T-helper 1 cell treated with Interleukin-12 subunit alpha and Interleukin-12 subunit beta and Interleukin-4 antibody, amounts not matched to agents 30 ng/mL and 1 ng/mL, for 36 hours (primary cell): ENCODE results near the gene ANKRD34C. TPM values are rescaled to one million over a fixed set of nuclear protein-coding genes. Genes with fewer than 3 reads are reported as not detected.

Experiments
- intact Hi-C: fragments of 100-400 bp; cut with micrococcal nuclease; formaldehyde crosslinking; loops from one replicate; pipeline ENCODE4 v1.15.1; 2024
- total RNA-seq: library from RNA; stranded (reverse); gene quantifications from 2 replicates; pipeline ENCODE4 v1.2.3, GENCODE V29; 2022

The ANKRD34C gene
- total RNA-seq, 1 donor from 2014 or later = not detected

DNA sequence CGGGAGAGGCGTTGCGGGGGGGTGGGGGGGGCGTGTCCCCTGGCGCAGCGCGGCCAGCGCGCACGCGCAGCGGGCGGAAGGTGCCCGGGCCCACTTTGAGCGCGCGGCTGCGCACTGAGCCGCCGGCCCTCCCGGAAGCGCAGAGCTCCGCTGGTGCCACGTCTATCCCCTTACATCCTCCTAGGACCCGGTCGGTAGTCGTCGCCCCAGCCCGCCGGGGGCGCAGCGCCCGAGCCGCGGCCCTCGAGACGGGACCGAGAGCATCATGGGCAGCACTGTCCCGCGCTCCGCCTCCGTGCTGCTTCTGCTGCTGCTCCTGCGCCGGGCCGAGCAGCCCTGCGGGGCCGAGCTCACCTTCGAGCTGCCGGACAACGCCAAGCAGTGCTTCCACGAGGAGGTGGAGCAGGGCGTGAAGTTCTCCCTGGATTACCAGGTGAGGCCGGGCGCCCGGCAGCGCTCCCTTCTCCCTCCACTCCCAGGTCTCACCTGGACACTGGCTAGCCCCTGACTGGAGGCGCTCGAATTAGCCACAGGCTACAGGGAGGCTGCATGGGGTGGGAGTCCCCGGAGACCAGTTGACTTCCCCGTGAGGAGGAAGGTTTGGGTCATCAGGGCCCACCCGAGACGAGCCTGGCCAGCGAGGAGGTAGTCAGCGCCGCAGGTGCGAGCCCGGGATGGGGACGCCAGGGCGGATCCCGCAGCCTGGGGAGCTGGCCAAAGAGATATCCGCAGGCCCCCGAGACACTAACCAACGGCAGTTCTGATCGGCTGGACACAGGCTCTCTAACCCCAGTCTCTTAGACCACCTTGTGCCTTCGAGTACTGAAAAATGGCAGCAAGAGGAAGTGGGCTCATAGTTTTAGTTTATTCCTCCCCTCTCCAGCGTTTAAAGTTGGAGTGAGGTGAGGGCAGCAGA is 28.7 kb downstream of the ANKRD34C start, which contains the start of gene TMED3:
TMED3 (plus strand) TSS at position 128 of the 916 bp plus-strand sequence; CDS start at position 266, 138 bp downstream.
- intact Hi-C loops = loop anchor here (2.0 to 10.0 kb wide), 2 partner anchors 842 to 1984 kb away; partner anchors contain the start of gene FAH

GRCh38 chr15:79311901-79312553 is 29.5 kb downstream of the ANKRD34C start:
- intact Hi-C loops = loop anchor here (2.0 to 10.0 kb wide), 2 partner anchors 841 to 1983 kb away; partner anchors contain the start of gene FAH

GRCh38 chr15:79314186-79314585 is 31.7 kb downstream of the ANKRD34C start:
- intact Hi-C loops = loop anchor here (10.0 kb wide), 1 partner anchor 1981 kb away; no protein-coding TSS in a partner anchor

DNA sequence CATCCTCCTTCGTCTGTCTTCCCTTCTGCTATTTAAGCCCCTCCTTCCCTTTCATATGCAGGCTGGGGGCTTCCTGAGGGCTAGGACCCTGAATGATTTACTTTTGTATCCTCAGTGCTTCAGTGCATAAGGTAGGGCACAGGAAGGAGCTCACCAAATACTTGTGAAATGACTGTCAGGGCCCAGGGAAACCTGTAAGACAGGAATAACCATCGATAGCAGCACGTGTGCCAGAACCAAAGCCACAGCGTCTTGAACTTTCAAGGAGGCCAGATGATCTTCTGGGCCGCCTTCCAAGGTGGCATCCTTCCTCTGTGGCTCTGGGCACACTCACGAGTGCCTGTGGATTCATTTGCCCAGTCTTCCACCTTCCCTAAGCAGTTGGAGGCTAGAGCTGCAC is 32.3 kb downstream of the ANKRD34C start:
- intact Hi-C loops = loop anchor here (10.0 kb wide), 1 partner anchor 1980 kb away; no protein-coding TSS in a partner anchor

GRCh38 chr15:79315623-79316328 is 33.3 kb downstream of the ANKRD34C start:
- intact Hi-C loops = loop anchor here (10.0 kb wide), 1 partner anchor 1979 kb away; no protein-coding TSS in a partner anchor

- intact Hi-C loops = loop anchor here (10.0 kb wide), 1 partner anchor 1978 kb away; no protein-coding TSS in a partner anchor
Measured at GRCh38 chr15:79316864-79317263, 34.3 kb downstream of the ANKRD34C start.

DNA sequence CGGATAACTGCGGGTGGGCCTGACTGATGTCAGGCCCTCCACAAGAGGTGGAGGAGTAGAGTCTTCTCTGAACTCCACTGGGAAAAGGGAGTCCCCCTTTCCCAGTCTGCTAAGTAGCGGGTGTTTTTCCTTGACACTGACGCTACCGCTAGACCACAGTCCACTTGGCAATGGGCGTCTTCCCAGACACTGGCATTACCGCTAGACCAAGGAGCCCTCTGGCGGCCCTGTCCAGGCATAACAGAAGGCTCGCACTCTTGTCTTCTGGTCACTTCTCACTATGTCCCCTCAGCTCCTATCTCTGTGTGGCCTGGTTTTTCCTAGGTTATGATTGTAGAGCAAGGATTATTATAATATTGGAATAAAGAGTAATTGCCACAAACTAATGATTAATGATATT is 37.5 kb downstream of the ANKRD34C start:
- intact Hi-C loops = loop anchor here (10.0 kb wide), 1 partner anchor 1975 kb away; no protein-coding TSS in a partner anchor

DNA sequence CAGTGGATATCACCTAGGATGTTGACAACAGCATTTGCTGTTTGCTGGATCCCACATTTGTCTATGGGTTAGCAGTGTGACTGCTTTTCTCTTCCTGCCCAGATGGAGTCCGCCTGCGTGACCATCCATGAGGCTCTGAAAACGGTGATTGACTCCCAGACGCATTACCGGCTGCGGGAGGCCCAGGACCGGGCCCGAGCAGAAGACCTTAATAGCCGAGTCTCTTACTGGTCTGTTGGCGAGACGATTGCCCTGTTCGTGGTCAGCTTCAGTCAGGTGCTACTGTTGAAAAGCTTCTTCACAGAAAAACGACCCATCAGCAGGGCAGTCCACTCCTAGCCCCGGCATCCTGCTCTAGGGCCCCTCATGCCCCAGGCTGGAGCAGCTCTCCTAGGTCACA is 39.4 kb downstream of the ANKRD34C start:
- intact Hi-C loops = no loop called here

DNA sequence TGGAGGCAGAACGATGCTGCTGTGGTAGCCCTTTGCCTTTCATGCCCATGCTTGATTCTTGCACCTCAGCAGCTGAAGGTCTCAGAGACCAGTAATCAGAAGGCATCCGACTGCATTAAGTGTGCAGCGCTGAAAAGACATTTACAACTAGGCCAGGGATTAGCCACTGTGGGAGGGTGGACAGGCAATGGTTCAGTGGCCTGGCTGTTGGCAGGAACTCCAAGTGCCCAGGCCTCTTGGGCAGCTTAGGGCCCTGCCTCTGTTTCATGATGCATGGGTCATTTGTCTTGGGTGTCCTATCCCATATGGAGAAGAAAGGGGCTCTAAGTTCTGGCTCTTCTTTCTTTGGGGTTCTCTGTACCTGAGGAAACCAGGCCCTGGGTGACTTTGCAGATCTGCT is 39.8 kb downstream of the ANKRD34C start:
- intact Hi-C loops = no loop called here

GRCh38 chr15:79322945-79323344 is 40.4 kb downstream of the ANKRD34C start:
- intact Hi-C loops = no loop called here

DNA sequence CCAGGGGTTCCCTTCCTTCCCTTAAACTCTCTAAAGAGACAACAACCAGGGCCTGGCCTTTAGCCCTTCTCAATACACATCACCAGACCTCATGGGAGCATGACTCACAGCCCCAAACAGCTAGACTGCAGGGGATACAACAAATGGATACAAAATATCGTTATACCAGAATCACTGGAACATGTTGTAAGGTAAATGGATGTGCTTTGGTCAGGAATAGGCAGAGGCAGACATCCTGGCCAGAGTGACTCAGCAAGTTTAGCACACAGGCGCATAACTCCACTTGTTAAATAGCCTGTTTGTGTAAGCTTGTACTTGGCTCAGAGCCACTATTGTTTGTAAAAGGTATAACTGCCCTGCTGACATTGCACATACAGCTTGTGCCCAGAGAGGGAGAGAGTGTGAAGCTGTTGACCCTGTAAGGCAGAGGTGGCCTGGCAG is 46.7 kb downstream of the ANKRD34C start:
- intact Hi-C loops = no loop called here

Other genes starting within 250 kb of the ANKRD34C start
- 0.07 and 0.12 TPM in 2 replicates for gene RASGRF1, start 191.9 kb upstream of the ANKRD34C start, total RNA-seq
- gene TMED3, start 28.4 kb downstream of the ANKRD34C start, total RNA-seq = 45.0 and 45.3 TPM in 2 replicates
- gene MINAR1, start 149.6 kb downstream of the ANKRD34C start, total RNA-seq = 0.88 and 1.3 TPM in 2 replicates